ENCODE measurements around the gene VWA7.
"Not testable (repeated sequence)": the region's sequence is repeated elsewhere in the genome, so short reads cannot be mapped to it uniquely, and the experiment has no call there.

Gene VWA7

DNA sequence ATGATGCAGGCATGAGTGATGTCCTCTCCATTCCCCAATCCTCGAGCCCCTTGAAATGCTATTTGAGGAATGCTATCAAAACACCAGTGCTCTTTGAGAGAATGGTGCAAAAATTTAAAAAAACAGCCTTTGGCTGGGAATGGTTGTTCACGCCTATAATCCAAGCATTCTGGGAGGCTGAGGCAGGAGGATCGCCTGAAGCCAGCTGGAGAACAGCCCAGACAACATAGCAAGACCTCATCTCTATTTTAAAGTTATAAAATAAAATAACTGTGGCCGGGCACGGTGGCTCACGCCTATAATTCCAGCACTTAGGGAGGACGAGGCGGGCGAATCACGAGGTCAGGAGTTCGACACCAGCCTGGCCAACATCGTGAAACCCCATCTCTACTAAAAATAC is 22.7 kb upstream of the VWA7 start:
- no peak for DNase-seq

DNA sequence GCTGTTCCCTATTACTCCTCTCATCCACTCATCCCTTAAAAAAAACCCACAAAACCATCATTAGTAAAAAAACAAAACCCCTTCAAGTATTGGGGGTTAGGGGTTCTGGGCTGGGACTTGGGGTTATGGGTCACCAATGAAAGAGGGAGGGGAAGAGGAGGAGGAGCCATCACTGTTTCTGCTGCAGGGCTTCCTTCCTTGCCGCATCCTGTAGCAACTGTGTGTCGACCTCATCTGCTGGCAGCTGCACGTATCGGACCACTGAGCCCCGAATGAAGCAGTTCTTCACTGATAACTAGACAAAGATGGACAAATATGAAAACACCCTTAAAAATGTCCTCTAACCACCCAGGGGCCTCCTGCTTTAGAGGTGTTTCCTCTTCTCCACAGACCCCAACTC is 20.5 kb upstream of the VWA7 start:
- DNase-seq: no peak

DNA sequence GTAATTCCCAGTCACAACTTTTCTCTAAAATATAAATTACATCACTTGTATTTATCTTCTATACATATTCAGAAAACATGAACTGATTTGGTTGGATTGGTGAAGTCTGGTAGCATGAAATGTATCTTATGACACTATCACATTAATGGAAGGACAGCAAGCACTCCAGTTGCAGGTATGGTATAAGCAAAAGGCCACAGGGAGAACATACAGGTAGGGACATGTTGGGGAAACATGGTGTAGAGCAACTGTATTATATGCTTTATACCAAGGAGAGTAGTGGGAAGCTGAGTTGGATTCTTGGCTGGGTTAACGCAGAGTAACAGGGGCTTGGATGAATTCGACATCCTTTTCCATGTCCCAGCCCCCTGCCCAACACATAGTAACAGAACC is 19.9 kb upstream of the VWA7 start:
- DNase-seq: no peak

DNA sequence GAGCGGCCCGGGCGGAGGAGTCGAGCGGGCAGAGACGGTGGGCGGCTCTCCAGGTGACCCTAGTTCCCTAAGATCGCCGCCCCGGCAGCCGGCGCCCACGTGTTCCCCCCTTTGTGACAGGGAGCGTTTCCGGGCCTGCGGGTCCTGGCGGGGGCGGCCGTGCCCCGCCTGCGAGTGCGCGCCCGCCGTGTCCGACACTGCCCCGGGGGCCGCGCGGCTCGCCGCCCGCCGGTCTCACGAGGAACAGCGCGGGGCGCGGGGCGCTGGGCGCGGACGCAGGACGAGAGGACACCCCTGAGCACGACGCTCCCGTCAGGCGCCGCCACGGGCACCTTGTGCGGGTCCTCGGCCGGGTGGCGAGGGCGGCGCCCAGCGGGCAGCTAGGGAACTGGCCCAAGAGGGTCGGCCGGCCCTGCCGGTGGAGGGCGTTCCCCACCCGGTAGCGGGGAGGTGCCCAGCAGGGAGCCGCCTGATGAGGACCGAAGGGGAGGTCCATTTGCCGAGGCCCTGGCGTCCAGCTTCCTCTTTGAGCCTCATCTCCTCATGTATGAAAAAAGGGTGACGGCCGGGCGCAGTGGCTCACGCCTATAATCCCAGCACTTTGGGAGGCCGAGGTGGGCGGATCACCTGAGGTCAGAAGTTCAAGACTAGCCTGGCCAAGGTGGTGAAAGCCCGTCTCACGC is 18.6 kb upstream of the VWA7 start, which contains the start of gene VARS1:
Gene VARS1 (minus strand): TSS at position 137 of the 683 bp plus-strand sequence. CDS start 535 bp downstream, outside the sequence.
- peak; percentile 95 for DNase-seq

DNA sequence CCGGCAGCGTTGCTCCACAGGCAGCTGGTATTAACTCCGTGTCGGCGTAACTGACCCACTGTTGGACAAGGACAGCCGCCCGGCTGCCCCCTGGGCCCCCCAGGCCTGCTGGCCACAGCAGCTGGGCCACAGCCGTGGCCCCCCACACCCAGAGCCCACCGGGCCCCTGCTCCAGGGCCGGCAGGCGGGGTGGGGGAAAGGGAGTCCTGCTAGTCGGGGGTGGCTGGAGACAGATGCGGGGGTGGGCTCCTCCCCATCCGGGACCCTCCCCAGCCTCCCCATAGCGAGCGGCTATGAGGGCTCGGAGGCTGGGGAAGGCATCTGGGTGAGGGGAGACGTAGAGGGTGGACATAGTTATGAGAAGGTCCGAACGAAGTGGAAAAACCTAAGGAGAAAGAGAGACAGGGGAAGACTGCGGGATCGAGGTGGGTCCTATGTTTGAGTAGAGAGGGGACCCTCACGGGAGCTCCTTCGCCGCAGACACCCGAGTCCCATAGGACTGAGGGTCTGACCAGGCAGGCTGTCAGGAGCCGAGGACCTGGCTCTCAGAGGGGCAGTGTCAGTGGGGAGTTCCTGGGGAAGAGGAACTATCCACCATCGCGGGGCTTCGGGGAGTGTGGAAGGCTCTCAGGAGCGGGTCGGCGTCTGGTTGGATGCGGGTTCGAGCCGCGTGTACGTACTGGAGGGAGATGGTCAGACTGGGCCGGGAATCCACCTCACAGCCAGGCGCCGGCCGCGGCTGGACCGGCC is 17.9 kb upstream of the VWA7 start:
- DNase-seq: peak; percentile 88

DNA sequence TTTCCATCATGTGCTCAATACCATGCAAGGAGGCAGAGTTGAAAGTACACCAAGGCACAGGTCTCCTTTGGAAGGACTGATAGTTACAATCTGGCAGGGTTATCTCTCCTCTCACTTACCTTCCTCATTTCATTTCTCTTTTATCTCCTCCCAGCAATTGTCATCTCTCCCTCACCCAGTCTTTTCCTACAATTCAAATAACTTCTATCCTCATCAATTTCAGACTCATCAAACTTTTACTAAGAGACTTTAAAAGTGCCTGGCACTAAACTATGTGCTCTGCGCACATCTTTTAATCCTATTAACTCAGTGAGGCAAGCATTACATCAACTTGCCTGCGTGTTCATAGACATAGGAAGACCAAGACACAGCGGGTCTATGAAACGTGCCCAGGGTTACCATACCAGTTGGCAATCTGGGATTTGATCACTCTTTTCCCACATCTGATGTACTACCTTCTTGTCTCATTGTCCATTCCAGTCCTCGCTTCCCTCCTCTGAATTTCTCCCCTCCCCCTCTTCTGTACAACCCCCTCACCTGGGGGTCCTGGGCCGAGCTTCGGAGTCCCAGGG is 17.3 kb upstream of the VWA7 start:
- no peak for DNase-seq

DNA sequence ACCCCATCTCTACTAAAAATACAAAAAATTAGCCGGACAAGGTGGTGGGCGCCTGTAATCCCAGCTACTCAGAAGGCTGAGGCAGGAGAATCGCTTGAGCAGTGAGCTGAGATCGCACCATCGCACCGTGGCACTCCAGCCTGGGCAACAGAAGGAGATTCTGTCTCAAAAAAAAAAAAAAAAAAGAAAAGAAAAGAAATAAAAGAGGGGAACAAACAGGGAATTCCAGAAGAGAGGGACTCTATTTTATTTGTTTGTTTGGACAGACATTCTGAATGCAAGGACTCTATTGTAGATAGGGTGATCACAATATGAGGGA is 16.8 kb upstream of the VWA7 start:
- DNase-seq: not testable (repeated sequence)

DNA sequence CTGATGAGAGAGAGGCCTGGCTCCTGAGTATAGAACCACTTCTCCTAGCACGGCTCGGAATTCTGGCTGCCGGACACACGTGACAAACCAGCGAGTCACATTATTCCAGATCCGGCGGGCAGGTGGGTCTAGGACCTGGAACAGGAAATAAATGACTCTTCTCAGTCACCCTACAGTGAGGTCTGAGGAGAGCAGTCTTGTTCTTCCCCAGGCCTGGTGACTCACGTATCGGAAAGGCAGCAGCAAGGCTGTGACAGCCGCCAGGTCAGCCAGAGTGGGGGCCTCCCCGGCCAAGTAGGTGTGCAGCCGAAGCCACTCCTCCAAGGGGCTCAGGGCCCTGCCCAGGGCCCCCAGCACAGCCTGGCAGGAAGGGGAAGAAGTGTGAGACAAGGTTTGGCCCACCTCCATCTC is 15.6 kb upstream of the VWA7 start:
- DNase-seq: no peak

DNA sequence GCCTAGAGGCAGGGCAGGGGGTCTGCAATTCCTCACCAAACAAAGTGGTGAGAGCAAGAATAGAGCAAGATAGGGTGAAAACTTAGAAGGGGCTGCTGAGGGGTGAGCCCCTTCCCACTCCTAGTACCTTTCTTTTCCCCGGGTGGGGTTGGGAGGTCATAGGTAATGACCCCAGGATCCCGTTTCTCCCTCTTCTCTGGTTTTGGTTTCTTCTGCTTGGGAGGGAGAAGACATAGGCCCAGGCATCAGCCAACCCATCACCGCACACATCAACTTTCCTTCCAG is 14.9 kb upstream of the VWA7 start:
- no peak for DNase-seq

DNA sequence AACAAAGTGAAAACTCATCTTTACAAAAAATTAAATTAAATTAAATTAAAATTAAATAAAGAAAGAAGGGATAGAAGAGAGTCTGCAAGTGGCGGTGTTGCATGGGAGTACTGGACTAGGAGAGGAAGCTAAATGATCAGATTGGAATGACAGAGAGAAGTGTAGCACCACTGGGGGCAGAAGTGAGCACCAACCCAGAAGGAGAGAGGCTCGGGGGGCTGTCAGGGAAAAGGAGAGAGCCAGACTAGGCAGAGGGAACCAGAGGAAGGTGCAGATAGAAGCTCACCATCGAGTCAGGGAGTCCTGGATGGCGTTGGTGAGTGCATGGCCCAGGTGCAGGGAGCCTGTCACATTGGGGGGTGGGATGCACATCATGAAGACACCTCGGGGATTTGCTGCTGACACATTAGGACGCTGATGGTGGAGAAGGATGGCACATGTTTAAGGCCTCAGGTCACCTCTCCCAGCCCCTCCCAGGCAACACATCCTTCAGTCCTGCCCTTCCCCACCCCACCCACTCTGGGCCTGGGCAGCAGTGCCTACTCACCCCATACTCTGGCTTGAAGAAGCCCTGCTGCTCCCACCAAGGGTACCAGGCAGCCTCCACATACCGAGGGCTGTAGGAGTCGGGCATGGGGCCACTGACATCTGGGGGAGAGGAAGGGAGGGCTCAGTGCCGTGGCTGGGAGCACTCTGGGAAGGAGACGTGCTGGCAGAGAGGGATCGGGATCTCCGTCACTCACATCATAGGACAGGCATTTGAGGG is 14.4 kb upstream of the VWA7 start:
- DNase-seq: no peak

DNA sequence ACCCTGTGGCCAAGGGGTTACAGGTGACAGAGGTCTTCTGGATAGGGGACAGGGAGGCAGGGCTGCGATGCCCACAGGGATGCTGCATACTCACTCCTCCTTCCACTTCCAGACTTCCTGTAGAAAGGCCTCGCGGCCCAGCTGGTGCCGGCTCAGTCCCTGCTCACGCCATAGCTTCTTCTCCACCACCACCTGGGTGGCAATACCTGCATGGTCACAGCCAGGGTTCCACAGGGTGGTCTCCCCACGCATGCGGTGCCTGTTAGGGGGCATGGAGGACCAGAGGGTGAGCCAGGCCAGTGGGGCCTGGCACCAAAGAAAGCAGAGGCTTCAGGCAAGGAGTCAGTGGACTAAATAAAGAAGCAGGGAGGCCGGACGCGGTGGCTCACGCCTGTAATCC is 8.3 kb upstream of the VWA7 start:
- DNase-seq: no peak

DNA sequence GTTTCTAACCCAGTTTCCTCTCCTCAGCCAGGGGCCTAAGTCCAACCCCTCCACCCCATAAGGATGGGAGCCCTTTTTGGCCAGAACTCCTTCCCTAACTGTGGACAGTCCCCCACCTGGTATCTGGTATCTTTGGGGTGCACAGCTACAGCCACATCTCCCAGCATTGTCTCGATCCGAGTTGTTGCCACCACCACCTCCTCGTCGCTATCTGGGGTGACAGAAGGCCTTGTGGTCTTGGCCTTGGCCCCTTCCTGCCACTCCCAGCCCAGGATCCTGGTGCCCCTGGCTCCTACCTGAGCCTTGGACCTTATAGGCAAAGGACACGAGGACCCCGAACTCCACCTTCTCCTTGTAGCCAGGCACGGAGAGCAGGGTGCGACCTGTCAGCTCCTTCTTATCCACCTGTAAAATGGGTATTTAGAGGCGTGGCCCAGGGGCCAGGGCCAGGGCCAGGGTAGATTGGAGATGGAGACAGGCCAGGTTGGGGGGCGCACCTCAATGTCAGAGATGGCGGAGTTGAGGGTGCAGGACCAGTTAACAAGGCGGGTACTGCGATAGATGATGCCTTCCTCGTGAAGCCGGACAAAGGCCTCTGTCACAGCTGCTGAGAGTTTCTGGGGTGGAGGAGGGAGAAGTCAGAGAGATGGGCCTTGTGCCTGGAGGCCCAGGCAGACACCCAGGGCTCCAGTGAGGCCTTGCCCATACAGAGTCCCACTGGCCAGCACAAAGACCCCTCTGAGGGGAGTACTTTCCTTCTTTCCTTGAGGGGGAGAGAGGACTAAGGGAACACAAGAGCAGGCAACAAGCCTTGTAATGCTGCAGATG is 7.2 kb upstream of the VWA7 start:
- no peak for DNase-seq

DNA sequence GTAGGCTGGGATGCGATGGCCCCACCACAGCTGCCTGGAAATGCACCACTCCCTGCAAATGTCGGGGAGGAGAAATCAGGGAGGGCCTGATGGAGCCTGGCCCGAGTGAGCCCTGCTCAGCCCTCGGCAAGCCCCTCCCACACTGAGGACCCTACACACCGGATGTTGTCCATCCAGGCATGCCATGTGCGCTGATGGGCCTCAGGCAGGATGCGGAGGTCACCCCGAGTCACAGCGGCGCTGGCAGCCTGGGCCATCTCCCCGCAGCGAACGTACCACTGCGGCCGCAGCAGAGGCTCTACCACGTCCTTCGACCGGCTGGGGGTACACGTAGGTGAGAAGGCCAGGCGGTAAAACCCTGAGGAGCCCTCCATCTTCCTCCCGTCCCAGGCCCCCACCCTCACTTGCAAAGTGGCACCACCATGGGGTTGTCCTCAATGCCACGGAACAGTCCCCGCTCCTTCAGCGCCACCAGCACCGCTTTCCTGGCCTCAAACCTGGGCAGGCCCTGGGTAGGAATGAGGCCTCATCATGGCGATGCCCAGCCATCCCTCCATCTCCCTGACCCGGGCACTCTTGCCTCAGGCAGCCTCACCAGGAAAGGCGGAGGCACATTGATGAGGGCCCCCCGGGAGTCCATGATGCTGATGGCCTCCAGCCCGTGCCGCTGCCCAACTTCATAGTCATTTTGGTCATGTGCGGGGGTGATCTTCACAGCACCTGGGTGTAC is 5.2 kb upstream of the VWA7 start:
- no peak for DNase-seq

DNA sequence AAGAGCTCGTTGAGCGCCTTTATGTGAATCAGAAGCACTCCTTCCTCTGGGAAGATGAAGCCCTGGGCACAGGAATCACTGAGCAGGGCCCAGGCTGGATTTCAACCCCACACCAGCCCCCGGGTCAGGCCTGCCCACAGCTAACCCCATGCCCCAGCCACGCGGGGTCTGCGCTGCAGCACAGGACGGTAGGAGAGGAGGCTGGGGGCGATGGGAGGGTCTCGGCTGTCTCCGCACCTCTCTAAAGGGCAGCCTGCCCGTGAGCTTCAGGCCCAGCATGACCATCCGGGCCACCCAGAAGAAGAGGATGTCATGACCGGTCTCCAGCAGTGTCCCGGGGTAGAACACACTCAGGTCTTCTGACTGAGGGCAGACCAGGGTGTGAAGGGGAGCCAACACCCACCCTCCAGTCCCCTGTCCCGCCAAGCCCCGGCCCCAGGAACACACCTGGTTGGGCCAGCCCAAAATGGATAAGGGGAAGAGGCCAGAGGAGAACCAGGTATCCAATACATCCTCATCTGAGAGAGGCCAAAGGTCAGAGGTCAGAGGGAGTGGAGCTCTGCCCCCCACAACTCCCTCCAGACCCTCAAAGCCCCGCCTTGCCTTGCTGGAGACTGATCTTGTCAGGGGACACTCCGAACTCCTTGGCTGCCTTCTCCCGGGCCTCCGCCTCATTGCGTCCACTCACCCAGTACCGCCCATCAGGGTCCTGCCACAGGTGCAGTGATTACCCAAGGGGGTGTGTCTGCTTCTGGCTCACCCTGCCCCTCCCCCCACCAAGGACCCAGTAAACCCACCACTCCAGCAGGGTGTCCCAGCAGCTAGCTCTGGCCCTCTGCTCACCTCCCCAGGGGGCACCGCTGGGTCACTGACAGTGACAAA is 4.4 kb upstream of the VWA7 start:
- DNase-seq: no peak

DNA sequence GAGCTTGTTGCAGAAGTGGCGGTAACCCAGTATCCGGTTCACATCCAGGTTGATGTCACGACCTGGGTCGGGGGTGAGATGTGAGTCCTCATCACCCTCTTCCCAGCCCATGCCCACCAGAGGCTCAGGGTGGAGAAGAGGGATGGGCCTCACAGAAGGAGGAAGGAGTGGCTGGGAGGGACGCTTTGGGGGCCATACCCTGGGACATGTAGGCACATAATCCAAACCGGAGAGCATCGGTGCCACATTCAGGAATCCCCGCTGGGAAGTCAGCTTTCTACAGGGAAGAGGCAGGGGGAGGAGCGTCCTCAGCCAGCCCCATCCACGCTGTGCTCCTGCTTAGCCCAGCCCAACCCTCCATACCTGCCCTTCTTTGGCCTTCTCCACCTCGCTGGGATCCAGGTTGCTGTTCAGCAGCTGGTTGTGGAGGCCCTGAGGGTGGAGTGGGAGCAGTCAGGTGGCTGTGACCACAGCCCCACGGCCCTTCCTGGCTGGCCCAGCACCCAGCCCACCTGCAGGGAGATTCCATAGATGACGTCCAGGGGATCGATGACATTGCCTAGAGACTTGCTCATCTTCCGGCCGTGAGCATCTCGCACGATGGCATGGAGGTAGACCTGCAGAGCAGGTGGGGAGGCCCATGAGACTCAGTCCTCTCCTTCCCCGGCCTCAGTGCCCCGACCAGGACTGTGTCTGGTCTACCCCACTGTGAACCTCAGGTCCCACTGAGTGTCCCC is 3.5 kb upstream of the VWA7 start:
- no peak for DNase-seq

DNA sequence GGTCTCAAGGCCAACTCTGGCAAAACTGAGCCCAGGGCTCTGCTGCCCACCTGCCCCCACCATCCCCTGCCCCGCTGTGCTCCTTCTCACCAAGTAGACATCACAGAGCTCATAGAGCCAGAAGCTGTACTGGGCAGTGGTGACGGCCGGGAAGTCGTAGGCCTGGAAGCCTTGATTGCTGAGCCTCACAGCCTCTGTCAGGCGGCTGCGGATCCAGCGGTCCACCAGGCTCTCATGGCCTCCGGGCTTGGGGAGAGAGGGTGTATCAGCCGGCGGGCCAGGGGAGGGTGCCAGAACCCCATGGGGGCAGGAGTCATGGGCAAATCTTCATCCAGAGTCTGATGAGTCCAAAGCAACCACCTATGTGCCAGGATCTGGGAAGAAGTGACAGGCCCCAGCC is 2.8 kb upstream of the VWA7 start:
- DNase-seq: no peak

DNA sequence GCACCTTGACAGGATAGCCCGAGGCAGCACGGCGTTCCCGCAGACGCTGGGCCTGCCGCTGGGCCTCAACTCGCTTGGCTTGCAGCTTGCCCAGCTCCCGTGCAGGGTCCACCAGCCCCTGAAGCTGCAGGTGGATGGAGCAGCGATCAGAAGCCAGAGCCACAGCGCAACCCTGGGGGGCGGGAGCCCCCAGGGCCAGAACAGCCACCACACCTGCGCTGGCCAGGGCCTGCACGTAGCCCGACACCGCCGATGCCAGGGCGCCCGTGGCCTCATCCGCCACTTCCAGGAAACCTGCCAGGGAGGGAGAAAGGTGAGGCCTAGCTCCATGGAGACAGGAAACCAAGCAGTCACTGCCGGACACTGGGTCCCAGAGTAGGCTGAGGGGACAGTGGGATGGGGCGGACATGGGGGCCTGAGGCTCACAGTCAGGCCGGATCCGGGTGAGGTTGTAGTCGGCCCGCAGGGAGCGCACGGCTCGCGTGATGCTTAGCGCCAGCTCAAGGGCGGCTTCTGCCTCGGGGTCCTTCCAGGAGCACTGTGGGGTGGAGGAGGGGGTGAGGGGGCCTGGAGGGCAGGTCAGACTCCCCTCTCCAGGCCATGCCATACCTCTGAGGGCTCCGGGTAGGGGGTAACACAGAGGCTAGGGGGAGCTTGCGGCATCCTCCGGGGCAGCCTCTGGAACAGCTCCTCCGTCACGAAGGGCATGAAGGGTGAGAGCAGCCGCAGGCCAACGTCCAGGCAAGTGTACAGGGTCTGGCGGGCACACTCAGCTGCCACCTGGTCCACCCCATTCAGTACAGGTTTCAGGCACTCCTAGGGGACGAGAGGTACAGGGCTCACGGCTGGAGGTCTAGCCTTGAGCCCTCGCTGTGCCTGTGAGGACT is 2.1 kb upstream of the VWA7 start:
- no peak for DNase-seq

DNA sequence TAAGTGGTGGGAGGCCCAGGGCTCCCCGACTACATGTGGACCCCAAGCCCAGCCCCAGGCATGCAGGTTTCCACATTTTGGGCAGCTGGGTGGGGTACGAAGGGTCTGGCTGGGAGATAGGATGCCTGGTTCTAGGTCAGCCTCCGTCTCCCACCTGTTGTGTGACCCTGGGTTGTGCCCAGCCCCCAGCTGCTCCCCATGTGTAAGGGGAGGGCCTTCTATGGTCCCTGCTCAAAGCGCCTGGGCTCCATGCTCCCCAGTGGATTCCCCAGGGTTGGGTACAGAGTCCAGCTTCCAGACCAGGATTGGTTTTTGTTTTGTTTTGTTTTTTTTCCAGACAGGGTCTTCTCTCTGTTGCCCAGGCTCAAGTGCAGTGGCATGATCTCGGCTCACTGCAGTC is 1.1 kb upstream of the VWA7 start:
- no peak for DNase-seq

DNA sequence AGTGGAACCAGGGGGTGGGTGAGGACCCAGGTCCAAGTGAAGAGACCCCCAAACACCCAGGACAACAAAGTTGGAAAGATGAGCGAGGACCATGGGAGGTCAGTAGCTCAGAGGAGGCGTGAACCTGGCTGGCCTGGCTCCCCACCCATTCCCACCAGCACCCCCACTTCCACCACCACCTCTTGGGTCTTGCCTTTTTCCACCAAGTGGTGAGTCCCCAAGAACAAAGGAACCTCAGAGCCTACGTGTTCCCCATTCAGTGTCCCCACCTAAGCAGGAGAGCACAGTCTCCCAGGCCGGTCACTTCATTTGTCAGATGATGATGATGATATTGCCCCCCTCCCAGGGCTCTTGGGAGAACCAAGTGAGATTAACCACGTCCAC is 531 bp upstream of the VWA7 start:
- DNase-seq: no peak
